Vagina (tissue), 2 donors: ENCODE results near the gene ACTR6. TPM values are rescaled to one million over a fixed set of nuclear protein-coding genes. Genes with fewer than 3 reads are reported as not detected.

Source experiments
- DNase-seq, 2 donors: peaks; one replicate each; pipeline ENCODE4 v3.0.0-alpha.2; 2017; ENCODE audit errors: extremely low spot score in 2 of 2
- H3K27ac ChIP-seq: fragments of 200-600 bp; sonication (generic); one replicate; pipeline ENCODE4 v1.5.1; 2019
- H3K27me3 ChIP-seq: fragments of 200-600 bp; sonication (generic); one replicate; pipeline ENCODE4 v1.5.1; 2019
- H3K36me3 ChIP-seq, 2 donors: fragments of 200-600 bp; sonication (generic); one replicate each; pipeline ENCODE4 v1.5.1; 2017 to 2019
- H3K4me1 ChIP-seq: fragments of 200-600 bp; sonication (generic); one replicate; pipeline ENCODE4 v1.5.1; 2019
- H3K4me3 ChIP-seq, 2 donors: fragments of 200-600 bp; sonication (generic); 1 replicate in 1 of 2; 2 replicates in 1 of 2; pipeline ENCODE4 v1.5.1; 2016 to 2019
- H3K9me3 ChIP-seq: fragments of 200-600 bp; sonication (generic); one replicate; pipeline ENCODE4 v1.5.1; 2019
- POLR2A ChIP-seq, 2 donors: fragments of 450-650 bp; IDR thresholded peaks; one replicate each; pipeline ENCODE4 v1.6.1; 2017; ENCODE audit warnings: antibody characterized with exemption in 2 of 2, mild to moderate bottlenecking in 2 of 2, moderate library complexity in 2 of 2
- POLR2AphosphoS5 ChIP-seq, 2 donors: sonication (generic); formaldehyde crosslinking; IDR thresholded peaks; one replicate each; pipeline ENCODE4 v1.9.0; 2017; ENCODE audit warnings: antibody characterized with exemption in 2 of 2, mild to moderate bottlenecking in 2 of 2, low read depth in 1 of 2; ENCODE audit not compliant: insufficient read depth in 1 of 2
- intact Hi-C: fragments of 100-400 bp; cut with DNase I; formaldehyde crosslinking; loops from one replicate; pipeline ENCODE4 v1.15.1; 2023
- total RNA-seq: library from RNA; depleted of rRNA; stranded (reverse); fragments of >200 nt; gene quantifications from one replicate; pipeline ENCODE4 v1.2.3, GENCODE V29; 2016
- TF ChIP-seq, protein P1 (sequence below), 3 experiments: fragments of 450-650 bp in 2 of 3; fragments of 200-600 bp in 1 of 3; sonication (generic) in 1 of 3; IDR thresholded peaks; one replicate each; pipeline ENCODE4 v1.5.1; 2017 to 2019; ENCODE audit warnings: antibody characterized with exemption in 3 of 3, mild to moderate bottlenecking in 2 of 3, moderate library complexity in 2 of 3

Gene ACTR6
- 6.6 TPM for total RNA-seq

DNA sequence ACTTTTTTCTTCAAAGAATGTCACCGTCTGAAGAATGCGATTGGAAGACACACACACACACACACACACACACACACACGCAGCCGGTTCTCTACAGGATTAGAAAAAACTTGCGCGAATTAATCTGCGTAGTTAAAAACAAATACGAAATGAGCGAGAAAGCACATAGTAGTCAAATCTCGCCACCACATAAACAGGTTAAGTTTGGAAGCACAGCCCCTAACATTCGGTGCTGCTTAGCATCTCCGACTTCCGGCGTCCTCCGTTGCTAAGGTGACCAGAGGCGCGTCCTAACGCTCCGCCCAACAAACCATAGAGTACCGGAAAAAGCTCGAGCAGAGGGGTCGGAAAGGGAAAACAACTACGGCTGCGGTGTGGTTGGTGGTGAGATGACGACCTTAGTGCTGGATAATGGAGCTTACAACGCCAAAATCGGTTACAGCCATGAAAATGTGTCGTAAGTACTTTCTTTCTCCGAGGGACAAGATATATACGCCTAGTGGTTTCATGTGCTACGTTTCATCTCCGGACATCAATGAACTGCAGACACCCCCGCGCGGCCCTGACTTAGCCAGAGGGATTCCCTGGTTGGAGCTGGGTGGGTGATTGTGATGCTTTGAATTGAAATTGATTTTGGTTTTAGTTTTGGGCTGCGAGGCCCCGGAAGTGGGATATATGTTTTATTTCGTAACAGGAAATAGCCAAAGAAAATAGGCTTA is at the start of gene ACTR6:
TSS of gene ACTR6 (plus strand) at position 353 of the 719 bp plus-strand sequence. CDS start at position 390, 37 bp downstream.
- Histone ChIP-seq H3K4me3 (peak within 1 kb of the TSS; percentile 70 to 87), H3K27me3 (no peaks in the 10 kb centered on the region), H3K36me3 (no peaks in the 10 kb centered on the region), H3K4me1 (peaks cover 23% of the 10 kb centered on the region), H3K27ac (peak within 1 kb of the TSS; percentile 72), H3K9me3 (no peaks in the 10 kb centered on the region)
- intact Hi-C loops, result no loop called here
- TF ChIP-seq POLR2AphosphoS5 (IDR thresholded peaks at IDR 0.05; ENCODE audit: insufficient read depth in 1 of 2, low read depth in 1 of 2), result peak in 1 of 2 donors; percentile 87
- TF ChIP-seq POLR2A (IDR thresholded peaks at IDR 0.05), result no peak
- TF ChIP-seq, protein P1, sequence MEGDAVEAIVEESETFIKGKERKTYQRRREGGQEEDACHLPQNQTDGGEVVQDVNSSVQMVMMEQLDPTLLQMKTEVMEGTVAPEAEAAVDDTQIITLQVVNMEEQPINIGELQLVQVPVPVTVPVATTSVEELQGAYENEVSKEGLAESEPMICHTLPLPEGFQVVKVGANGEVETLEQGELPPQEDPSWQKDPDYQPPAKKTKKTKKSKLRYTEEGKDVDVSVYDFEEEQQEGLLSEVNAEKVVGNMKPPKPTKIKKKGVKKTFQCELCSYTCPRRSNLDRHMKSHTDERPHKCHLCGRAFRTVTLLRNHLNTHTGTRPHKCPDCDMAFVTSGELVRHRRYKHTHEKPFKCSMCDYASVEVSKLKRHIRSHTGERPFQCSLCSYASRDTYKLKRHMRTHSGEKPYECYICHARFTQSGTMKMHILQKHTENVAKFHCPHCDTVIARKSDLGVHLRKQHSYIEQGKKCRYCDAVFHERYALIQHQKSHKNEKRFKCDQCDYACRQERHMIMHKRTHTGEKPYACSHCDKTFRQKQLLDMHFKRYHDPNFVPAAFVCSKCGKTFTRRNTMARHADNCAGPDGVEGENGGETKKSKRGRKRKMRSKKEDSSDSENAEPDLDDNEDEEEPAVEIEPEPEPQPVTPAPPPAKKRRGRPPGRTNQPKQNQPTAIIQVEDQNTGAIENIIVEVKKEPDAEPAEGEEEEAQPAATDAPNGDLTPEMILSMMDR (IDR thresholded peaks at IDR 0.05), result peak in 2 of 3 experiments; percentile 5 to 25
- peak in 1 of 2 donors; percentile 94 for DNase-seq

DNA sequence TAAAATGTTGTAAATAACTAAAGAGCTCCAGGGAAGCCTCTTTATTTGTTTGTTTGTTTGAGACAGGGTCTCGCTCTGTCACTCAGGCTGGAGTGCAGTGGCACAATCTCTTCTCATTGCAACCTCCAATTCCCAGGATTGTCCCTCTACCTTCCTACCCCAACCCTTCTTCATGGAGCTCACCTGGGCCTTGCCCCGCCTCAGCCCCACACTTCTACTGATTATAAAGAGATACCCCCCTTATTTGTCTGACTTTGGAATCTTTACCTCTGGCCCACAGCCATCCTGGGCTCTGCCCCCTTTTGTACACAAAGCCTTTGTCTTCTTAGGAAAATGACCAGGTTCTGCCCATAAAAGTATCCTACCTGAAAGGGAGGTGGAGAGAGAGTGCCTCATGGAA is 48.8 kb upstream of the ACTR6 start:
- no peak overlapping the region for H3K27ac ChIP-seq
- H3K27me3 ChIP-seq, result no peaks in the 10 kb centered on the region
- no peaks in the 10 kb centered on the region for H3K9me3 ChIP-seq
- H3K4me3 ChIP-seq, result no peak overlapping the region
- intact Hi-C loops, result no loop called here
- DNase-seq, result no peak
- TF ChIP-seq POLR2A (IDR thresholded peaks at IDR 0.05), result no peak
- no peak for TF ChIP-seq POLR2AphosphoS5 (IDR thresholded peaks at IDR 0.05; ENCODE audit: insufficient read depth in 1 of 2, low read depth in 1 of 2)
- TF ChIP-seq, protein P1 (IDR thresholded peaks at IDR 0.05), result no peak
- no peaks in the 10 kb centered on the region for H3K36me3 ChIP-seq
- no peaks in the 10 kb centered on the region for H3K4me1 ChIP-seq

DNA sequence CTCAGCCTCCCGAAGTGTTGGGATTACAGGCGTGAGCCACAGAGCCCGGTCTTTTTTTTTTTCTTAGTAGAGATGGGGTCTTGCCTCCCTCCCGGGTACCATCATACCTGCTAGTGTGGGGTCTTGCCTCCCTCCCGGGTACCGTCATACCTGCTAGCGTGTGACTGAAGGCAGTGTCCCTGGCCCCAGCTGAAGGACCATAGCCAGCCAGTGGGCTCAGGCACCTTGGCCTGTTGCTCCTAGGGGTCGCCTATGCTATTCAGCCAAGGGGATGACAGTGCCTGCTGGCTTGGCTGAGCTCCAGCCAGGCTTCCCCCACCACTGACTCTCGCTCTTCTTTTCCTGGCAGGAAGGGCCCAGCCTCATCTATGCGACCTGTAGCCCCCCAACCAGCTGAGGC is 47.5 kb upstream of the ACTR6 start:
- intact Hi-C loops, result no loop called here
- Histone ChIP-seq H3K4me3 (no peak overlapping the region), H3K9me3 (no peaks in the 10 kb centered on the region), H3K36me3 (no peaks in the 10 kb centered on the region), H3K4me1 (no peaks in the 10 kb centered on the region), H3K27me3 (no peaks in the 10 kb centered on the region), H3K27ac (no peak overlapping the region)
- TF ChIP-seq, protein P1 (IDR thresholded peaks at IDR 0.05), result no peak
- TF ChIP-seq POLR2AphosphoS5 (IDR thresholded peaks at IDR 0.05; ENCODE audit: insufficient read depth in 1 of 2, low read depth in 1 of 2) (no peak), POLR2A (IDR thresholded peaks at IDR 0.05) (no peak)
- no peak for DNase-seq

DNA sequence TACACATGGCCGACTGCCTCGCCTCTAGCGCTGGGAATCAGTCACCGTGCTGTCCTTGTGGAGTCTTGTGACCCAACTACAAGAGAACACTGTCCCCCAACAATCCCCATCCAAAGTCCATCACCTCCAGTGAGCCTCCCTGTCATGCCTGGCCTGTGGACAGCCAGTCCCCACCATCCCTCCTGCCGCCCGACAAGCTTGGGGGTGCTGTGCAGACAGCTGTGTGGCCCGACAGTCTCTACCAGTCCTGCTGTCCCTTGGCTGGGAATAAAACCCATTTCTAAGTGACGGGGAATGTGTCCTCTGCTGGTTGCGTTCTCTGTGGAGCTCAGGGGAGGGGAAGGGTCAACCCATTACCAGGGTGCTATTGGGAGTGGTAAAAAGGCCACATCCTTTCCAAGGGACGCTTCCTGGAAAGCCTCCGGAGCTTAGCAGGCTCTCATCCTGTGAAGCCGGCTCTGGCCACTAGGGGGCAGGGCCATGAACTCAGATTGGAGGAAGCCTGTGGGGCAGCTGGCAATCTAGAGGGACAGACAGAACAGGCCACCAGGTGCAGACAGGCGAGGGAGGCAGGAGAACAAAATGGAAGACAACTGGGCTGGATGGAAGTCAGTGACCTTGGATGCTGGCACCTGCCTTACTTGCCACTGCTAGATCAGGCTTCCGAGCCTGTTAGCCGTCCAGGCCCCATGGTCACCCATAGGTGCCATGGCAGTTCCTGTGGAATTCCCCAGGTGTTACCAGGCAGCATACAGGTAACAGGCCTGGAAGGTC is 46.0 kb upstream of the ACTR6 start:
- no peak for DNase-seq
- intact Hi-C loops, result no loop called here
- H3K4me1 ChIP-seq, result no peaks in the 10 kb centered on the region

More for the DNA sequence above, 46.0 kb upstream of the ACTR6 start:
- H3K27ac ChIP-seq, result no peak overlapping the region
- no peak overlapping the region for H3K4me3 ChIP-seq
- H3K36me3 ChIP-seq, result no peaks in the 10 kb centered on the region
- H3K9me3 ChIP-seq, result no peaks in the 10 kb centered on the region
- no peak for TF ChIP-seq POLR2A (IDR thresholded peaks at IDR 0.05)
- TF ChIP-seq POLR2AphosphoS5 (IDR thresholded peaks at IDR 0.05; ENCODE audit: insufficient read depth in 1 of 2, low read depth in 1 of 2), result no peak
- TF ChIP-seq, protein P1 (IDR thresholded peaks at IDR 0.05), result peak; percentile 35 to 47 (median 37)
- H3K27me3 ChIP-seq, result no peaks in the 10 kb centered on the region
